ENCODE results near the gene MYBPC3.

GRCh38 chr11:47349521-47350095, 2.9 kb downstream of the MYBPC3 start:
- no peak for TF ChIP-seq POLR2A (IDR thresholded peaks at IDR 0.05)
- TF ChIP-seq, protein P1, sequence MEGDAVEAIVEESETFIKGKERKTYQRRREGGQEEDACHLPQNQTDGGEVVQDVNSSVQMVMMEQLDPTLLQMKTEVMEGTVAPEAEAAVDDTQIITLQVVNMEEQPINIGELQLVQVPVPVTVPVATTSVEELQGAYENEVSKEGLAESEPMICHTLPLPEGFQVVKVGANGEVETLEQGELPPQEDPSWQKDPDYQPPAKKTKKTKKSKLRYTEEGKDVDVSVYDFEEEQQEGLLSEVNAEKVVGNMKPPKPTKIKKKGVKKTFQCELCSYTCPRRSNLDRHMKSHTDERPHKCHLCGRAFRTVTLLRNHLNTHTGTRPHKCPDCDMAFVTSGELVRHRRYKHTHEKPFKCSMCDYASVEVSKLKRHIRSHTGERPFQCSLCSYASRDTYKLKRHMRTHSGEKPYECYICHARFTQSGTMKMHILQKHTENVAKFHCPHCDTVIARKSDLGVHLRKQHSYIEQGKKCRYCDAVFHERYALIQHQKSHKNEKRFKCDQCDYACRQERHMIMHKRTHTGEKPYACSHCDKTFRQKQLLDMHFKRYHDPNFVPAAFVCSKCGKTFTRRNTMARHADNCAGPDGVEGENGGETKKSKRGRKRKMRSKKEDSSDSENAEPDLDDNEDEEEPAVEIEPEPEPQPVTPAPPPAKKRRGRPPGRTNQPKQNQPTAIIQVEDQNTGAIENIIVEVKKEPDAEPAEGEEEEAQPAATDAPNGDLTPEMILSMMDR (IDR thresholded peaks at IDR 0.05) = no peak

All from tibial nerve (tissue), 3 donors.